B cell (primary cell): ENCODE results near the gene APBA2. TPM values are rescaled to one million over a fixed set of nuclear protein-coding genes. Genes with fewer than 3 reads are reported as not detected.

Experiments used
- ATAC-seq: fragments of 200-7000 bp; cut with Tn5 transposase; one replicate; pipeline ENCODE4 v1.10.0; 2021; ENCODE audit warnings: low read depth, mild to moderate bottlenecking, moderate number of reproducible peaks, moderate library complexity
- CTCF ChIA-PET: fragments of 350-600 bp; sonication (Branson Sonifier 250); formaldehyde crosslinking; loops from one replicate; lab custom pipeline; 2021; ENCODE audit warnings: antibody characterized with exemption, inconsistent platforms; lab: Charles Lee
- POLR2A ChIA-PET: fragments of 350-600 bp; sonication (Branson Sonifier 250); formaldehyde crosslinking; loops from one replicate; lab custom pipeline; 2021; ENCODE audit warnings: antibody characterized with exemption; lab: Charles Lee
- DNase-seq: peaks from one replicate; pipeline ENCODE4 v3.0.0; 2013
- H2AFZ ChIP-seq: 2 replicates; pipeline ENCODE4 v1.6.1; 2012; ENCODE audit warnings: mild to moderate bottlenecking, low read depth, low read length; ENCODE audit not compliant: insufficient read depth, poor library complexity, severe bottlenecking
- H3K27ac ChIP-seq, 2 donors: 1 replicate in 1 of 2; 2 replicates in 1 of 2; pipeline ENCODE4 v1.5.1; 2012 to 2013; ENCODE audit warnings: low read length in 2 of 2, mild to moderate bottlenecking in 2 of 2, moderate library complexity in 1 of 2
- H3K27me3 ChIP-seq, 4 experiments: fragments of 200-600 bp in 1 of 4; sonication (generic) in 1 of 4; replicated peaks in 1 of 4; 1 replicate in 2 of 4; 2 replicates in 2 of 4; pipeline versions ENCODE4 v1.6.1 to v1.7.0; 2013 to 2016; ENCODE audit warnings: low read length in 3 of 4, mild to moderate bottlenecking in 2 of 4, mixed read lengths in 1 of 4, moderate library complexity in 1 of 4; ENCODE audit not compliant: insufficient read depth in 4 of 4, control insufficient read depth in 3 of 4; ENCODE audit errors: control extremely low read depth in 1 of 4
- H3K36me3 ChIP-seq, 2 experiments: replicated peaks in 1 of 2; 1 replicate in 1 of 2; 2 replicates in 1 of 2; pipeline versions ENCODE4 v1.6.1 to v1.7.1; 2013; ENCODE audit warnings: low read length in 1 of 2; ENCODE audit not compliant: insufficient read depth in 2 of 2, control insufficient read depth in 1 of 2; ENCODE audit errors: control extremely low read depth in 1 of 2, extremely low read depth in 1 of 2
- H3K4me1 ChIP-seq, 2 donors: fragments of 200-600 bp in 1 of 2; sonication (generic) in 1 of 2; 1 replicate in 1 of 2; 2 replicates in 1 of 2; pipeline versions ENCODE4 v1.5.1 to v1.6.1; 2013 to 2017; ENCODE audit warnings: low read length in 2 of 2; ENCODE audit not compliant: control insufficient read depth in 2 of 2, insufficient read depth in 2 of 2
- H3K4me2 ChIP-seq: replicated peaks from 2 replicates; pipeline ENCODE3; 2012; ENCODE audit warnings: mild to moderate bottlenecking, low read depth, low read length; ENCODE audit not compliant: poor library complexity, severe bottlenecking
- H3K4me3 ChIP-seq, 5 experiments: fragments of 200-600 bp in 1 of 5; sonication (generic) in 1 of 5; 1 replicate in 3 of 5; 2 replicates in 2 of 5; pipeline versions ENCODE4 v1.5.1 to v1.7.0; 2011 to 2016; ENCODE audit warnings: low read length in 4 of 5, mild to moderate bottlenecking in 4 of 5, low read depth in 2 of 5, control low read depth in 1 of 5, moderate library complexity in 1 of 5; ENCODE audit not compliant: insufficient read depth in 1 of 5; ENCODE audit errors: control extremely low read depth in 1 of 5, extremely low read depth in 1 of 5
- H3K79me2 ChIP-seq: fragments of 200-600 bp; sonication (generic); one replicate; pipeline ENCODE4 v1.6.0; 2016; ENCODE audit warnings: low read length; ENCODE audit not compliant: control insufficient read depth, insufficient read depth
- H3K9ac ChIP-seq: fragments of 200-600 bp; sonication (generic); 2 replicates; pipeline ENCODE4 v1.6.1; 2017; ENCODE audit warnings: mild to moderate bottlenecking, low read length, moderate library complexity
- H3K9me3 ChIP-seq, 3 donors: one replicate each; pipeline versions ENCODE4 v1.6.1 to v1.7.1; 2013; ENCODE audit warnings: low read length in 2 of 3; ENCODE audit not compliant: control insufficient read depth in 2 of 3, insufficient read depth in 1 of 3; ENCODE audit errors: control extremely low read depth in 1 of 3
- H4K20me1 ChIP-seq: 2 replicates; pipeline ENCODE4 v1.6.0; 2012; ENCODE audit warnings: mild to moderate bottlenecking, low read length; ENCODE audit not compliant: insufficient read depth, control insufficient read depth, poor library complexity, severe bottlenecking
- H3K27ac Mint-ChIP-seq: one replicate; pipeline ENCODE4 v1.8.0; 2021; ENCODE audit warnings: mixed read lengths
- H3K27me3 Mint-ChIP-seq: one replicate; pipeline ENCODE4 v1.8.0; 2021; ENCODE audit warnings: mixed read lengths
- H3K4me1 Mint-ChIP-seq: one replicate; pipeline ENCODE4 v1.8.0; 2021; ENCODE audit warnings: mixed read lengths
- H3K4me3 Mint-ChIP-seq: one replicate; pipeline ENCODE4 v1.8.0; 2021; ENCODE audit warnings: mixed read lengths
- H3K9me3 Mint-ChIP-seq: one replicate; pipeline ENCODE4 v1.8.0; 2022; ENCODE audit warnings: mixed read lengths; ENCODE audit not compliant: insufficient read depth
- EZH2 ChIP-seq: IDR thresholded peaks from 2 replicates; pipeline ENCODE4 v1.6.1; 2012; ENCODE audit warnings: borderline replicate concordance, low read depth, mild to moderate bottlenecking, moderate library complexity, low read length; ENCODE audit not compliant: insufficient read depth, poor library complexity, severe bottlenecking
- WGBS: methylation state at CpG from one replicate; pipeline ENCODE4 v1.1.5; 2013; ENCODE audit warnings: missing lambda C conversion rate; ENCODE audit not compliant: insufficient coverage; 5-methylcytosine and 5-hydroxymethylcytosine counted together
- intact Hi-C: fragments of 100-400 bp; cut with micrococcal nuclease; formaldehyde crosslinking; loops from one replicate; pipeline ENCODE4 v1.10.0; 2022
- polyA plus RNA-seq: library from polyadenylated mRNA; depleted of rRNA; stranded (reverse); fragments of >200 nt; gene quantifications from 2 replicates; pipeline ENCODE4 v1.2.3, GENCODE V29; 2012
- total RNA-seq, 2 donors: library from RNA; stranded (reverse); fragments of 120-200 nt in 1 of 2; gene quantifications; 1 replicate in 1 of 2; 2 replicates in 1 of 2; pipeline versions ENCODE4 v1.2.3 to v1.2.4, GENCODE V29; 2013 to 2022
- TF ChIP-seq, protein P1 (sequence below): fragments of 200-600 bp; IDR thresholded peaks from one replicate; pipeline ENCODE4 v1.8.0; 2022; ENCODE audit warnings: antibody characterized with exemption, mild to moderate bottlenecking

The APBA2 gene
- total and polyA plus RNA-seq, 2 donors (not counting 1 experiment from before 2014, with no cell fraction given), result 0.19 TPM; not detected in 1

- no peaks in the 10 kb centered on the region for H3K36me3 ChIP-seq
Measured at GRCh38 chr15:29099131-29099880, 213.5 kb downstream of the APBA2 start.

GRCh38 chr15:29100486-29101000 lies 214.8 kb downstream of the APBA2 start:
- CTCF ChIA-PET, result interaction anchor here (0.8 to 1.2 kb wide), 2 partner anchors 9 to 10 kb away, joined by 3 read pairs; no protein-coding TSS in a partner anchor
- intact Hi-C loops, result no loop called here
- no peak overlapping the region for H3K4me3 Mint-ChIP-seq
- no peak overlapping the region for H2AFZ ChIP-seq
- no peaks in the 10 kb centered on the region for H3K9me3 Mint-ChIP-seq
- peaks cover 0 to 7% (median 0%) of the 10 kb centered on the region in 3 donors for H3K9me3 ChIP-seq
- no peak overlapping the region for H3K4me3 ChIP-seq
- no peaks in the 10 kb centered on the region for H3K36me3 ChIP-seq
- DNase-seq, result no peak
- TF ChIP-seq, protein P1, sequence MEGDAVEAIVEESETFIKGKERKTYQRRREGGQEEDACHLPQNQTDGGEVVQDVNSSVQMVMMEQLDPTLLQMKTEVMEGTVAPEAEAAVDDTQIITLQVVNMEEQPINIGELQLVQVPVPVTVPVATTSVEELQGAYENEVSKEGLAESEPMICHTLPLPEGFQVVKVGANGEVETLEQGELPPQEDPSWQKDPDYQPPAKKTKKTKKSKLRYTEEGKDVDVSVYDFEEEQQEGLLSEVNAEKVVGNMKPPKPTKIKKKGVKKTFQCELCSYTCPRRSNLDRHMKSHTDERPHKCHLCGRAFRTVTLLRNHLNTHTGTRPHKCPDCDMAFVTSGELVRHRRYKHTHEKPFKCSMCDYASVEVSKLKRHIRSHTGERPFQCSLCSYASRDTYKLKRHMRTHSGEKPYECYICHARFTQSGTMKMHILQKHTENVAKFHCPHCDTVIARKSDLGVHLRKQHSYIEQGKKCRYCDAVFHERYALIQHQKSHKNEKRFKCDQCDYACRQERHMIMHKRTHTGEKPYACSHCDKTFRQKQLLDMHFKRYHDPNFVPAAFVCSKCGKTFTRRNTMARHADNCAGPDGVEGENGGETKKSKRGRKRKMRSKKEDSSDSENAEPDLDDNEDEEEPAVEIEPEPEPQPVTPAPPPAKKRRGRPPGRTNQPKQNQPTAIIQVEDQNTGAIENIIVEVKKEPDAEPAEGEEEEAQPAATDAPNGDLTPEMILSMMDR, result no peak
- TF ChIP-seq EZH2, result no peak
- H3K27ac ChIP-seq, result no peak overlapping the region
- 76% methylated on average over 7 of the region's 7 CpGs for WGBS
- no peaks in the 10 kb centered on the region for H3K4me1 ChIP-seq
- H3K4me2 ChIP-seq, result no peak overlapping the region
- peaks cover 2% of the 10 kb centered on the region for H3K4me1 Mint-ChIP-seq
- no peaks in the 10 kb centered on the region for H3K79me2 ChIP-seq
- no peaks in the 10 kb centered on the region for H3K27me3 Mint-ChIP-seq
- no peaks in the 10 kb centered on the region for H4K20me1 ChIP-seq
- no peak overlapping the region for H3K27ac Mint-ChIP-seq
- ATAC-seq, result no peak
- POLR2A ChIA-PET, result no interaction called here
- H3K9ac ChIP-seq, result no peak overlapping the region
- no peaks in the 10 kb centered on the region for H3K27me3 ChIP-seq

More at GRCh38 chr15:29099131-29099880, 213.5 kb downstream of the APBA2 start:
- CTCF ChIA-PET, result interaction anchor here (1.2 kb wide), 1 partner anchor 9 kb away, joined by 3 read pairs; no protein-coding TSS in a partner anchor
- Histone ChIP-seq H4K20me1 (no peaks in the 10 kb centered on the region), H3K4me1 (no peaks in the 10 kb centered on the region), H3K27me3 (no peaks in the 10 kb centered on the region), H2AFZ (no peak overlapping the region), H3K4me2 (no peak overlapping the region), H3K9me3 (peaks cover 0 to 7% (median 0%) of the 10 kb centered on the region in 3 donors), H3K79me2 (no peaks in the 10 kb centered on the region), H3K9ac (no peak overlapping the region), H3K27ac (no peak overlapping the region), H3K4me3 (no peak overlapping the region)
- Mint-ChIP-seq H3K27me3 (no peaks in the 10 kb centered on the region), H3K4me1 (peaks cover 2% of the 10 kb centered on the region), H3K27ac (no peak overlapping the region), H3K4me3 (no peak overlapping the region), H3K9me3 (no peaks in the 10 kb centered on the region)
- 90% methylated on average over 8 of the region's 10 CpGs for WGBS
- no peak for TF ChIP-seq EZH2
- TF ChIP-seq, protein P1, result no peak
- DNase-seq (no peak), ATAC-seq (no peak)
- POLR2A ChIA-PET, result no interaction called here
- intact Hi-C loops, result no loop called here
